OCI-LY7 (cell line): ENCODE results near the gene ERBIN. TPM values are rescaled to one million over a fixed set of nuclear protein-coding genes. Genes with fewer than 3 reads are reported as not detected.

Experiments
- BruUV-seq: library from RNA; stranded (reverse); fragments of 400-500 nt; replicated peaks from 2 replicates; lab custom pipeline; 2021; lab: Mats Ljungman, UMichigan
- CTCF ChIA-PET: fragments of 300-600 bp; sonication (Branson Sonifier 250); formaldehyde crosslinking; loops from one replicate; lab custom pipeline; 2022; ENCODE audit warnings: antibody characterized with exemption; ENCODE audit not compliant: unreplicated experiment; lab: Charles Lee
- POLR2A ChIA-PET: fragments of 300-600 bp; sonication (Branson Sonifier 250); formaldehyde crosslinking; loops from one replicate; lab custom pipeline; 2022; ENCODE audit warnings: antibody characterized with exemption; lab: Charles Lee
- DNase-seq: peaks from one replicate; pipeline ENCODE4 v3.0.0-alpha.2; 2015; ENCODE audit warnings: low spot score
- H2AFZ ChIP-seq: fragments of 200-600 bp; sonication (generic), shearing (Covaris generic); 2 replicates; pipeline ENCODE4 v1.6.1; 2014; ENCODE audit warnings: mild to moderate bottlenecking, antibody characterized with exemption, low read length, moderate library complexity
- H3K27ac ChIP-seq: fragments of 200-600 bp; sonication (generic); 2 replicates; pipeline ENCODE4 v1.5.1; 2014; ENCODE audit warnings: mixed run types, low read depth, mild to moderate bottlenecking, moderate library complexity, low read length, inconsistent platforms; ENCODE audit not compliant: poor library complexity, severe bottlenecking
- H3K36me3 ChIP-seq: fragments of 200-600 bp; sonication (generic); 2 replicates; pipeline ENCODE4 v1.6.1; 2014; ENCODE audit warnings: mild to moderate bottlenecking, antibody characterized with exemption, low read length, moderate library complexity, mixed read lengths; ENCODE audit not compliant: insufficient read depth
- H3K4me1 ChIP-seq: fragments of 200-600 bp; sonication (generic); 2 replicates; pipeline ENCODE4 v1.5.1; 2014; ENCODE audit warnings: mild to moderate bottlenecking, low read length; ENCODE audit not compliant: insufficient read depth, poor library complexity, severe bottlenecking
- H3K4me2 ChIP-seq: fragments of 200-600 bp; sonication (generic); 2 replicates; pipeline ENCODE4 v1.6.1; 2014; ENCODE audit warnings: mild to moderate bottlenecking, low read length
- H3K4me3 ChIP-seq: fragments of 200-600 bp; sonication (generic); 2 replicates; pipeline ENCODE4 v1.5.1; 2014; ENCODE audit warnings: mild to moderate bottlenecking, low read depth, low read length; ENCODE audit not compliant: poor library complexity, severe bottlenecking
- H3K79me2 ChIP-seq: fragments of 200-600 bp; sonication (generic); 2 replicates; pipeline ENCODE4 v1.6.1; 2016; ENCODE audit warnings: low read depth, mild to moderate bottlenecking, low read length, moderate library complexity, mixed read lengths; ENCODE audit not compliant: insufficient read depth
- H3K9me2 ChIP-seq: fragments of 200-600 bp; sonication (generic); 2 replicates; pipeline ENCODE4 v1.6.1; 2016; ENCODE audit warnings: mild to moderate bottlenecking, low read length, mixed read lengths; ENCODE audit not compliant: insufficient read depth
- H3K9me3 ChIP-seq: fragments of 200-600 bp; sonication (generic); 2 replicates; pipeline ENCODE4 v1.6.1; 2014; ENCODE audit warnings: mild to moderate bottlenecking, mixed run types, low read length, mixed read lengths
- H4K20me1 ChIP-seq: fragments of 200-600 bp; sonication (generic); 2 replicates; pipeline ENCODE4 v1.6.1; 2014; ENCODE audit warnings: mild to moderate bottlenecking, antibody characterized with exemption, low read length, moderate library complexity, mixed read lengths; ENCODE audit not compliant: insufficient read depth
- CTCF ChIP-seq: fragments of 200-600 bp; sonication (generic); conservative IDR thresholded peaks from 2 replicates; pipeline ENCODE4 v1.5.1; 2014; ENCODE audit warnings: mild to moderate bottlenecking, antibody characterized with exemption, low read length, moderate library complexity, mixed read lengths
- EZH2phosphoT487 ChIP-seq: fragments of 200-600 bp; sonication (generic); IDR thresholded peaks from 2 replicates; pipeline ENCODE4 v1.6.1; 2018; ENCODE audit warnings: low read depth, borderline replicate concordance, mild to moderate bottlenecking, mixed run types, antibody characterized with exemption, low read length, moderate library complexity, mixed read lengths
- intact Hi-C: fragments of 100-400 bp; cut with micrococcal nuclease; formaldehyde crosslinking; loops from one replicate; pipeline ENCODE4 v1.10.0; 2022; ENCODE audit not compliant: unreplicated experiment
- total RNA-seq, 2 experiments: library from RNA; depleted of rRNA in 1 of 2; stranded (reverse); fragments of >200 nt in 1 of 2; shearing (Covaris generic) in 1 of 2; gene quantifications; 2 replicates each; pipeline ENCODE4 v1.2.3, GENCODE V29; 2014 to 2022

The ERBIN gene
- total RNA-seq, 2 experiments from 2014 or later, result 84.5 to 132 TPM

- H3K4me2 ChIP-seq, result peak overlapping the region; percentile 69
- peaks cover 5% of the 10 kb centered on the region; the same call in 1 of the 2 replicates for H3K9me3 ChIP-seq
- H3K79me2 ChIP-seq, result peaks cover 100% of the 10 kb centered on the region
- intact Hi-C loops, result loop anchor here (2.0 to 5.0 kb wide), 2 partner anchors 43 kb away; partner anchors contain the start of gene ERBIN
- peak overlapping the region; percentile 82 for H3K27ac ChIP-seq
- peaks cover 29% of the 10 kb centered on the region; the same call in 1 of the 2 replicates for H4K20me1 ChIP-seq
- CTCF ChIA-PET, result interaction anchor here (0.8 kb wide), 1 partner anchor 19 kb away, joined by 4 read pairs; no protein-coding TSS in a partner anchor
- POLR2A ChIA-PET, result interaction anchor here (0.6 to 3.2 kb wide), 16 partner anchors 9 to 66 kb away, joined by 3 to 11 read pairs (median 4); partner anchors contain the start of gene ERBIN
- no TSS peak for BruUV-seq
- DNase-seq, result no peak
- H2AFZ ChIP-seq, result no peak overlapping the region
- H3K36me3 ChIP-seq, result peaks cover 27% of the 10 kb centered on the region
- H3K4me3 ChIP-seq, result peak overlapping the region; percentile 43
- H3K4me1 ChIP-seq, result peaks cover 47% of the 10 kb centered on the region
- TF ChIP-seq EZH2phosphoT487 (no peak), CTCF (no peak)
- no peaks in the 10 kb centered on the region for H3K9me2 ChIP-seq
Measured at GRCh38 chr5:65969539-65970393, 43.4 kb downstream of the ERBIN start.

- BruUV-seq, result no TSS peak
- Histone ChIP-seq H4K20me1 (peaks cover 26% of the 10 kb centered on the region; the same call in 1 of the 2 replicates), H3K4me1 (peaks cover 47% of the 10 kb centered on the region), H3K4me3 (peak overlapping the region; percentile 43), H3K36me3 (peaks cover 33% of the 10 kb centered on the region), H3K4me2 (peak overlapping the region; percentile 69), H3K9me2 (no peaks in the 10 kb centered on the region), H3K79me2 (peaks cover 99% of the 10 kb centered on the region), H3K27ac (peak overlapping the region; percentile 82), H2AFZ (no peak overlapping the region), H3K9me3 (peaks cover 5% of the 10 kb centered on the region; the same call in 1 of the 2 replicates)
- peak; percentile 68 for DNase-seq
- POLR2A ChIA-PET, result interaction anchor here (0.7 to 3.2 kb wide), 9 partner anchors 10 to 55 kb away, joined by 3 to 11 read pairs (median 5); no protein-coding TSS in a partner anchor
- CTCF ChIA-PET, result interaction anchor here (0.8 kb wide), 1 partner anchor 18 kb away, joined by 4 read pairs; no protein-coding TSS in a partner anchor
- TF ChIP-seq CTCF (no peak), EZH2phosphoT487 (no peak)
- intact Hi-C loops, result loop anchor here (2.0 to 5.0 kb wide), 2 partner anchors 42 to 44 kb away; partner anchors contain the start of gene ERBIN
Measured at GRCh38 chr5:65970481-65971367, 44.3 kb downstream of the ERBIN start.
